Activated naive CD4-positive, alpha-beta T cell treated with anti-CD3 and anti-CD28 coated beads for 36 hours (primary cell): ENCODE measurements around the gene MYOM3. TPM values are rescaled to one million over a fixed set of nuclear protein-coding genes. Genes with fewer than 3 reads are reported as not detected.

Experiments used
- CTCF ChIA-PET: fragments of 350-600 bp; sonication (Branson Sonifier 250); formaldehyde crosslinking; loops from one replicate; lab custom pipeline; 2021; ENCODE audit warnings: antibody characterized with exemption; lab: Charles Lee
- DNase-seq: peaks from one replicate; pipeline ENCODE4 v3.0.0-alpha.2; 2020
- H3K27ac Mint-ChIP-seq: one replicate; pipeline ENCODE4 v1.8.0; 2021; ENCODE audit warnings: mild to moderate bottlenecking, mixed read lengths
- H3K27me3 Mint-ChIP-seq: one replicate; pipeline ENCODE4 v1.8.0; 2021; ENCODE audit warnings: low read depth, mixed read lengths
- H3K36me3 Mint-ChIP-seq: one replicate; pipeline ENCODE4 v1.8.0; 2021; ENCODE audit warnings: low read depth, mixed read lengths
- H3K4me1 Mint-ChIP-seq: one replicate; pipeline ENCODE4 v1.8.0; 2021; ENCODE audit warnings: low read depth, mixed read lengths
- H3K4me3 Mint-ChIP-seq: one replicate; pipeline ENCODE4 v1.8.0; 2021; ENCODE audit warnings: mild to moderate bottlenecking, moderate library complexity, mixed read lengths
- H3K9me3 Mint-ChIP-seq: one replicate; pipeline ENCODE4 v1.8.0; 2021; ENCODE audit warnings: mixed read lengths
- intact Hi-C: fragments of 100-400 bp; cut with micrococcal nuclease; formaldehyde crosslinking; loops from one replicate; pipeline ENCODE4 v1.15.1; 2023
- total RNA-seq, 2 experiments: library from RNA; stranded (reverse); gene quantifications; one replicate each; pipeline ENCODE4 v1.2.3, GENCODE V29; 2021

The MYOM3 gene
- total RNA-seq, 2 experiments from 2014 or later, result not detected

GRCh38 chr1:24071941-24072340 lies 40.0 kb downstream of the MYOM3 start:
- Mint-ChIP-seq H3K4me1 (no peaks in the 10 kb centered on the region), H3K4me3 (no peak overlapping the region), H3K27me3 (no peaks in the 10 kb centered on the region), H3K27ac (no peak overlapping the region), H3K36me3 (no peaks in the 10 kb centered on the region), H3K9me3 (no peaks in the 10 kb centered on the region)
- no peak for DNase-seq
- CTCF ChIA-PET, result interaction anchor here (0.9 to 2.6 kb wide), 7 partner anchors 11 to 128 kb away, joined by 3 to 14 read pairs (median 3); partner anchors contain the start of gene MYOM3
- intact Hi-C loops, result loop anchor here (1.0 to 5.0 kb wide), 3 partner anchors 130 to 565 kb away; no protein-coding TSS in a partner anchor

GRCh38 chr1:24070821-24071393 lies 41.0 kb downstream of the MYOM3 start:
- CTCF ChIA-PET, result interaction anchor here (0.6 to 2.6 kb wide), 14 partner anchors 10 to 494 kb away, joined by 3 to 14 read pairs (median 4); partner anchors contain the start of gene MYOM3

GRCh38 chr1:24069817-24070216 lies 42.1 kb downstream of the MYOM3 start:
- H3K36me3 Mint-ChIP-seq, result no peaks in the 10 kb centered on the region
- H3K27me3 Mint-ChIP-seq, result no peaks in the 10 kb centered on the region
- DNase-seq, result no peak
- no peaks in the 10 kb centered on the region for H3K9me3 Mint-ChIP-seq
- H3K4me3 Mint-ChIP-seq, result no peak overlapping the region
- CTCF ChIA-PET, result interaction anchor here (0.5 to 1.5 kb wide), 4 partner anchors 42 to 128 kb away, joined by 3 to 4 read pairs (median 3); partner anchors contain the start of gene MYOM3
- H3K4me1 Mint-ChIP-seq, result no peaks in the 10 kb centered on the region
- intact Hi-C loops, result loop anchor here (1.0 to 5.0 kb wide), 3 partner anchors 42 to 567 kb away; partner anchors contain the start of gene MYOM3
- H3K27ac Mint-ChIP-seq, result no peak overlapping the region

More at GRCh38 chr1:24070821-24071393, 41.0 kb downstream of the MYOM3 start:
- Mint-ChIP-seq H3K4me3 (no peak overlapping the region), H3K4me1 (no peaks in the 10 kb centered on the region), H3K27ac (no peak overlapping the region), H3K9me3 (no peaks in the 10 kb centered on the region), H3K36me3 (no peaks in the 10 kb centered on the region), H3K27me3 (no peaks in the 10 kb centered on the region)
- intact Hi-C loops, result loop anchor here (1.0 to 5.0 kb wide), 4 partner anchors 41 to 566 kb away; partner anchors contain the start of gene MYOM3
- peak; percentile 87 for DNase-seq

- H3K27ac Mint-ChIP-seq, result no peak overlapping the region
- CTCF ChIA-PET, result no interaction called here
- no peaks in the 10 kb centered on the region for H3K36me3 Mint-ChIP-seq
- no peaks in the 10 kb centered on the region for H3K4me1 Mint-ChIP-seq
- intact Hi-C loops, result no loop called here
- H3K27me3 Mint-ChIP-seq, result no peaks in the 10 kb centered on the region
- no peak overlapping the region for H3K4me3 Mint-ChIP-seq
- DNase-seq, result no peak
- H3K9me3 Mint-ChIP-seq, result no peaks in the 10 kb centered on the region
These were observed 44.0 kb downstream of the MYOM3 start for GRCh38 chr1:24067978-24068377.

- no peaks in the 10 kb centered on the region for H3K4me1 Mint-ChIP-seq
- CTCF ChIA-PET, result no interaction called here
- no peaks in the 10 kb centered on the region for H3K36me3 Mint-ChIP-seq
- no peak overlapping the region for H3K4me3 Mint-ChIP-seq
- H3K27me3 Mint-ChIP-seq, result no peaks in the 10 kb centered on the region
- intact Hi-C loops, result no loop called here
- H3K9me3 Mint-ChIP-seq, result no peaks in the 10 kb centered on the region
- H3K27ac Mint-ChIP-seq, result no peak overlapping the region
- no peak for DNase-seq
These were observed 46.6 kb downstream of the MYOM3 start for GRCh38 chr1:24065304-24065703.

- Mint-ChIP-seq H3K27ac (no peak overlapping the region), H3K4me1 (no peaks in the 10 kb centered on the region), H3K9me3 (no peaks in the 10 kb centered on the region), H3K27me3 (no peaks in the 10 kb centered on the region), H3K36me3 (no peaks in the 10 kb centered on the region), H3K4me3 (no peak overlapping the region)
- no peak for DNase-seq
- intact Hi-C loops, result no loop called here
- CTCF ChIA-PET, result no interaction called here
These were observed 49.7 kb downstream of the MYOM3 start for GRCh38 chr1:24062221-24062620.

GRCh38 chr1:24060482-24060881 lies 51.5 kb downstream of the MYOM3 start:
- no peaks in the 10 kb centered on the region for H3K36me3 Mint-ChIP-seq
- H3K4me3 Mint-ChIP-seq, result no peak overlapping the region
- intact Hi-C loops, result no loop called here
- CTCF ChIA-PET, result interaction anchor here (2.3 kb wide), 1 partner anchor 11 kb away, joined by 10 read pairs; no protein-coding TSS in a partner anchor
- H3K4me1 Mint-ChIP-seq, result no peaks in the 10 kb centered on the region
- no peak overlapping the region for H3K27ac Mint-ChIP-seq
- no peaks in the 10 kb centered on the region for H3K9me3 Mint-ChIP-seq
- H3K27me3 Mint-ChIP-seq, result no peaks in the 10 kb centered on the region
- DNase-seq, result no peak

- H3K4me3 Mint-ChIP-seq, result no peak overlapping the region
- H3K27me3 Mint-ChIP-seq, result no peaks in the 10 kb centered on the region
- no peak for DNase-seq
- no peaks in the 10 kb centered on the region for H3K4me1 Mint-ChIP-seq
- intact Hi-C loops, result no loop called here
- CTCF ChIA-PET, result no interaction called here
- no peak overlapping the region for H3K27ac Mint-ChIP-seq
- H3K9me3 Mint-ChIP-seq, result no peaks in the 10 kb centered on the region
- no peaks in the 10 kb centered on the region for H3K36me3 Mint-ChIP-seq
These were observed 53.1 kb downstream of the MYOM3 start for GRCh38 chr1:24058671-24059455.

GRCh38 chr1:24057171-24057570 lies 54.8 kb downstream of the MYOM3 start:
- H3K9me3 Mint-ChIP-seq, result no peaks in the 10 kb centered on the region
- intact Hi-C loops, result no loop called here
- H3K27me3 Mint-ChIP-seq, result no peaks in the 10 kb centered on the region
- H3K4me3 Mint-ChIP-seq, result no peak overlapping the region
- H3K27ac Mint-ChIP-seq, result no peak overlapping the region
- CTCF ChIA-PET, result no interaction called here
- DNase-seq, result no peak
- no peaks in the 10 kb centered on the region for H3K36me3 Mint-ChIP-seq
- no peaks in the 10 kb centered on the region for H3K4me1 Mint-ChIP-seq

- intact Hi-C loops, result no loop called here
- no peaks in the 10 kb centered on the region for H3K4me1 Mint-ChIP-seq
- CTCF ChIA-PET, result no interaction called here
- no peaks in the 10 kb centered on the region for H3K36me3 Mint-ChIP-seq
- H3K4me3 Mint-ChIP-seq, result no peak overlapping the region
- no peaks in the 10 kb centered on the region for H3K27me3 Mint-ChIP-seq
- no peak overlapping the region for H3K27ac Mint-ChIP-seq
- no peaks in the 10 kb centered on the region for H3K9me3 Mint-ChIP-seq
- no peak for DNase-seq
These were observed 56.3 kb downstream of the MYOM3 start for GRCh38 chr1:24055681-24056080.

GRCh38 chr1:24052220-24052619 lies 59.7 kb downstream of the MYOM3 start:
- CTCF ChIA-PET, result interaction anchor here (0.6 kb wide), 1 partner anchor 97 kb away, joined by 3 read pairs; no protein-coding TSS in a partner anchor
- no peaks in the 10 kb centered on the region for H3K4me1 Mint-ChIP-seq
- no peaks in the 10 kb centered on the region for H3K36me3 Mint-ChIP-seq
- no peaks in the 10 kb centered on the region for H3K9me3 Mint-ChIP-seq
- H3K27me3 Mint-ChIP-seq, result no peaks in the 10 kb centered on the region
- DNase-seq, result no peak
- H3K27ac Mint-ChIP-seq, result no peak overlapping the region
- intact Hi-C loops, result no loop called here
- H3K4me3 Mint-ChIP-seq, result no peak overlapping the region

- no peaks in the 10 kb centered on the region for H3K27me3 Mint-ChIP-seq
- H3K27ac Mint-ChIP-seq, result no peak overlapping the region
- DNase-seq, result no peak
- intact Hi-C loops, result no loop called here
- H3K36me3 Mint-ChIP-seq, result no peaks in the 10 kb centered on the region
- CTCF ChIA-PET, result interaction anchor here (0.7 kb wide), 1 partner anchor 19 kb away, joined by 4 read pairs; no protein-coding TSS in a partner anchor
- no peaks in the 10 kb centered on the region for H3K9me3 Mint-ChIP-seq
- H3K4me1 Mint-ChIP-seq, result no peaks in the 10 kb centered on the region
- H3K4me3 Mint-ChIP-seq, result no peak overlapping the region
These were observed 60.6 kb downstream of the MYOM3 start for GRCh38 chr1:24051206-24051945.
